ENCODE data around the gene COX19.

COX19 gene

DNA sequence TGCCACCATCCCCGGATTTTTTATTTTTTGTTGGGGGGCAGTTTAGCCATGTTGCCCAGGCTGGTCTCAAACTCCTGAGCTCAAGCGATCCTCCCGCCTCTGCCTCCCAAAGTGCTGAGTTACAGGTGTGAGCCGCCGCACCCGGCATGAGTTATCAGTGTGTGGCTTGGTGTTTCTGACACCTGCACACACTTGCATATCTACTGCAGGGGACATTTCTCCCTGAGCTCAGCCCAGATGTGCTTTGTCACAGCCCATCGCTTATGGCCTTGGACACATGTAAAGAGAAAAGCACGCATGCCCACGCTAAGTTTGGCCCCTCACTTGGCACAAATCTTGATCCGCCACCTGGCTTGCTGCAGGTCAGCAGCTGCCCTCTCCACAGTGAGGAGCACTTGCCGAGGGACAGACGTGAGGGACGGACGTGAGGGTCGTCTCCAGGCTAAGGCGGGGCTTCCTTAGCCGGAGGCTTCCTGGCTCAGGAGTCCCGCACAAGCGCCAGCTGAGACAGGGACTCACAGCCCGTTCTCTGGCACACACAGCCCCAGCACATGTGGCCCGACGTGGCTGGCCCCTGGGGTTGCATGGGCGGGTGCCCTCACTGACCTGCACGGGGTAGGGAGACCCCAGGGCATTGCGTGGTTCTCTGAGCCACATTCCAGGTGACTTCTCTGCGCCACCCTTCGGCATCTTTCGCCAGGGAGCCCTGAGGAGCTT, 19.4 kb upstream of the COX19 start:
- H3K4me1 Mint-ChIP-seq, result peaks cover 7% of the 10 kb centered on the region
- peaks cover 2% of the 10 kb centered on the region for H3K36me3 Mint-ChIP-seq (ENCODE audit: insufficient read depth)
- ATAC-seq (replicated peaks; ENCODE audit: extremely low read depth, poor library complexity, severe bottlenecking) (no peak), DNase-seq (ENCODE audit: low spot score in 2 of 2) (no peak)
- no peak overlapping the region for H3K4me3 Mint-ChIP-seq
- no peaks in the 10 kb centered on the region for H3K9me3 Mint-ChIP-seq
- no peaks in the 10 kb centered on the region for H3K27me3 Mint-ChIP-seq
- no peak overlapping the region for H3K27ac Mint-ChIP-seq (ENCODE audit: low read depth)

- Mint-ChIP-seq H3K9me3 (no peaks in the 10 kb centered on the region), H3K36me3 (ENCODE audit: insufficient read depth) (no peaks in the 10 kb centered on the region), H3K27ac (ENCODE audit: low read depth) (no peak overlapping the region), H3K27me3 (no peaks in the 10 kb centered on the region), H3K4me3 (no peak overlapping the region), H3K4me1 (peaks cover 7% of the 10 kb centered on the region)
- peak; percentile 81 to 83 for DNase-seq (ENCODE audit: low spot score in 2 of 2)
- ATAC-seq (replicated peaks; ENCODE audit: extremely low read depth, poor library complexity, severe bottlenecking), result peak; percentile 99
These were observed 17.6 kb upstream of the COX19 start for GRCh38 chr7:992709-993607.

DNA sequence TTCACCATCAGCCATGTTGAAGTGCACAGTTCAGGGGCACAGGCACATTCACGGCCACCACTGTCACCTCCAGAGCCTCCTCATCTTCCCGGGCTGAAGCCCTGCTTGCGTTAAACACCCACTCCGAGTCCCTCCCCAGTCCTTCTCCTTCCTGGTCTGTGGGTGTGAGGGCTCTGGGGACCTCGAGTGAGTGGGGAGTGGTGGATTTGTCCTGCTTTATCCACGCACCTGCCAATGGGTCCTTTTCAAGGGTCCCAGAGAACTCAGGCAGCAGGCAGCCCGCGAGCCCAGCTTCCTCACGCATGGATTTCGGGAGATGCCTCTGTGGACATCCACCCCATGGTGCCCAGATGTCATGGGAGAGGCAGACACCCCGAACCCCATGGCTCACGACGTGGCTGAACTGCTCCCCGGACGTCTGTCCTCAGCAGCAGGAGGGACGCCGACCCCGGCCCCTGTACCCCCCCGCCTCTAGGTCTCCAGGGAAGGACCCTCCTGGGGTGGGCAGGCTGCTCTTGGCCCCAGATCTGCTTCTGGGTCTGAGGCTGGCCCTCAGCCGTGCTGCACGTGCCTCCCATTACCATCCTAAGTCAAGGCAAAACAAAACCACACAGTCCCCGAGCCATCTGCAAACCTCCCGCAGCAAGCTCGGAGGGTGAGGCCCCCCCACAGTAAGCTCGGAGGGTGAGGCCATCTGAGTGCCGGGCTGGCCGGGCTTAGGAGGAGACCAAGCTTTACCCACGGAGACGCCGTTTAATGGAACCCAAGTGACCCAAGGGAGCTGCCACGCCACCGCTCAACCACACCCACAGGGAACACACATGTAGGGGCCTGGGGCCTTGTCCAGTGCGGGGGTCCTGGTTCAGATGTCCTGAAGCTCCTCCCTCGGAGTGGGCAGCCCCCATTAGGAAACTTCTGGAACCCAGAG, 16.6 kb upstream of the COX19 start:
- Mint-ChIP-seq H3K27ac (ENCODE audit: low read depth) (no peak overlapping the region), H3K9me3 (no peaks in the 10 kb centered on the region), H3K36me3 (ENCODE audit: insufficient read depth) (no peaks in the 10 kb centered on the region), H3K27me3 (no peaks in the 10 kb centered on the region), H3K4me3 (no peak overlapping the region), H3K4me1 (peaks cover 7% of the 10 kb centered on the region)
- DNase-seq (ENCODE audit: low spot score in 2 of 2), result no peak
- no peak for ATAC-seq (replicated peaks; ENCODE audit: extremely low read depth, poor library complexity, severe bottlenecking)

DNA sequence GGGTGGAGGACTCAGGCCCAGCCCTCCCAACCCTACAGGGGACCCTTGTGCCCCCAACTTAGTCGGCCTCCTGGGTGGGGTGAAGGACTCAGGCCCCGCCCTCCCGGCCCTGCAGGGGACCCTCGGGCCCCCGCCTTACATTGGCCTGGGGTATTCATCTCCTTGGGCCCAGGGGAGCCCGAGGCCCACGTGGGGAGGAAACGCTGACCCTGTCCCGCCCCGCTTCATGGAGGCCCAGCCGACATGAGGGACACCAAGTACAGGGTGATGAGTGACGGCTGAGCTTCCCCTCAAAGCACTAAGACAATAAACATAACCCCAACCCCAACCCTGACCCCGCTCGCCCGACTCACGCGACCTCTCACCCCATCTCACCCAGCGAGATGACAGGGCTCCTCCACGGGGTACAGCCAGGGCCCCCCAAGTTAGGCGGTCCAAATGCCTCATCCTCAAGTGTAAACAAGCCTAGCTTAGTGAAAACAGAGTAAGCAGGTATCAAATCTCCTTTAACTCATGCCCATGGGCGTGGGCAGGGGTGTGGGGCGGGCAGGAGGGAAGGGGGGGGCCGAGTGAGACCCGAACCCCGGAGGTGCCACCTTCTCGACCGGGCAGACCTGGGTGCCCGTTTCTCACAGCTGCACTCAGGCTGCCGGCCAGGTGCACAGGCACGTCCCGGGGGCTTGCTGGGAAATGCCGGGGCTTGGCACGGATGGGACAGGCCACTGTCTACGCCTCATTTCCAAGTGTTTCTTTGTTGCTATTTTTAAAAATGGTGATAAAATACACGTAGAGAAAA, 15.8 kb upstream of the COX19 start:
- peaks cover 7% of the 10 kb centered on the region for H3K4me1 Mint-ChIP-seq
- H3K36me3 Mint-ChIP-seq (ENCODE audit: insufficient read depth), result no peaks in the 10 kb centered on the region
- H3K27ac Mint-ChIP-seq (ENCODE audit: low read depth), result no peak overlapping the region
- ATAC-seq (replicated peaks; ENCODE audit: extremely low read depth, poor library complexity, severe bottlenecking) (no peak), DNase-seq (ENCODE audit: low spot score in 2 of 2) (no peak)
- H3K9me3 Mint-ChIP-seq, result no peaks in the 10 kb centered on the region
- H3K4me3 Mint-ChIP-seq, result no peak overlapping the region
- peaks cover 5% of the 10 kb centered on the region for H3K27me3 Mint-ChIP-seq

DNA sequence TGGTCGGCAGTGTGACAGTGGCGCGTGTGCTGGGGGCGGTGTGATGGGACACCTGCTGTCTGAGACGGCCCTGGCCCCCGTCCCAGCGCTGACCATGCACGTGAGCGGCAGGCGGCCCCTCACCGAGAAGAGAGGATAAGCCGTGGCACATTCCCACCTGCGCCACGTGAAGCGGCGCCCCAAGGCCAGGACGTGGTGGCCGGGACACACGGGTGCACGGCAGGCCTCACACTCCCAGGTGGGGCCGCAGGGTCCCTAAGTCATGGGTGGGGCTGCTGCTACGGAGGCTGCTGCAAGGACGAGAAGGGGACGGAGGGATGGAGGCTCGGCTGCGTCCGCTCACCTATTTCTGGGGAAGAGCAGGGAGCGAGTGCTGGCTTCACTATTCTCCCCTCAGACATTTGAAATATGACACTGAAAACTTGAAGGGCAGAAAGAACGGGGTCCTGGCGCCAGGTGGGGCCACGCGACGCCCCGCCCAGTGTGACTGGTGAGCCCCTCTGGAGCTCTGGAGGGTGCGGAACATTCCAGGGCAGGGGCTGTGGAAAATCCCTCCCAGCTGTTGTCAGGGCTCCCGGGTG, 15.1 kb upstream of the COX19 start:
- Mint-ChIP-seq H3K4me1 (peaks cover 7% of the 10 kb centered on the region), H3K36me3 (ENCODE audit: insufficient read depth) (no peaks in the 10 kb centered on the region), H3K27ac (ENCODE audit: low read depth) (no peak overlapping the region), H3K9me3 (no peaks in the 10 kb centered on the region), H3K27me3 (peaks cover 12% of the 10 kb centered on the region), H3K4me3 (no peak overlapping the region)
- no peak for DNase-seq (ENCODE audit: low spot score in 2 of 2)
- ATAC-seq (replicated peaks; ENCODE audit: extremely low read depth, poor library complexity, severe bottlenecking), result no peak

DNA sequence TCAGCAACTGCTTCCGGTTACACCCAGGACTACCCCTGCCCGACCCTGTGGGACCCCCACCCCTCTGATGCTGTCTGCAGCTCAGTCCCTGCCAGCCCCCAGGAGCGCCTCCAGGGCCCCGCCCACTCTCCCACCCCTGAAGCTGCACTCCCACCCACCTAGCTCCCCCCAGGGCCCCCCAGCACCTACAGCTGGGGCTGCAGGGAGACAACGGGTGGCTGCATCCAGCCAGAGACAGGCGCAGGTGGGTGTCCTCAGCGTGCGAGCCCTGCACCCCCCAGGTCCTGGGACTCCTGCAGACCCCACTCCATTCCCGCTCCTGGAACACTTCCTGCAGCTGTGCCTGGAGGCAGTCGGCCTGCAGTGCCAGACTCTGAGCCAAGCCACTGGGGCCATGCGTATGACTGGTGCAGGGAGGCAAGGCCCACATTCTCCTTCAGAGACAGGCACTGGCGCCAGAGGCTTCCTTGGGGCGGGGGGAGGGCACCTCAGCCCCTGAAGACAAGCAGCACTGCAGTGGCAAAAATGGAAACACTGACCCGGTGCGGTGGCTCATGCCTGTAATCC, 13.7 kb upstream of the COX19 start:
- ATAC-seq (replicated peaks; ENCODE audit: extremely low read depth, poor library complexity, severe bottlenecking), result no peak
- Mint-ChIP-seq H3K4me3 (no peak overlapping the region), H3K9me3 (no peaks in the 10 kb centered on the region), H3K27ac (ENCODE audit: low read depth) (peak overlapping the region; percentile 78), H3K36me3 (ENCODE audit: insufficient read depth) (no peaks in the 10 kb centered on the region), H3K4me1 (peaks cover 7% of the 10 kb centered on the region), H3K27me3 (peaks cover 15% of the 10 kb centered on the region)
- DNase-seq (ENCODE audit: low spot score in 2 of 2), result no peak

DNA sequence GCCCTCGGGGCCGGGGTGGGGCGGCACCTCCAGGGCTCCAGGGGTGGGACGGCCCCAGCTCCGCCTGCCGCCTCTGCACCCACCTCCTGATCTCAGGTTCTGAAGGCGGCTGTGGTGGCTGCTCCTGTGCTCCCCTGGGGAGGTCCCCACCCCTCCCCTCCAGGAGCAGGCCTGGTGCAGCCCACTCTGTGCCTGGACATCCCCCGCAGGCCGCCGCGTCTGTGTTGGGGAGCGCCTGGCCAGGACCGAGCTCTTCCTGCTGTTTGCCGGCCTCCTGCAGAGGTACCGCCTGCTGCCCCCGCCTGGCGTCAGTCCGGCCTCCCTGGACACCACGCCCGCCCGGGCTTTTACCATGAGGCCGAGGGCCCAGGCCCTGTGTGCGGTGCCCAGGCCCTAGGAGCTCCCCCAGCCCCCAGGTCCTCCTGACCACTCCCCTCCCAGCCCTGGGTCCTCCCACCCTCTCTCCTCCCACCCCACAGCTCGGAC, 13.1 kb upstream of the COX19 start:
- H3K4me1 Mint-ChIP-seq, result peaks cover 7% of the 10 kb centered on the region
- no peaks in the 10 kb centered on the region for H3K9me3 Mint-ChIP-seq
- H3K4me3 Mint-ChIP-seq, result no peak overlapping the region
- DNase-seq (ENCODE audit: low spot score in 2 of 2) (no peak), ATAC-seq (replicated peaks; ENCODE audit: extremely low read depth, poor library complexity, severe bottlenecking) (no peak)
- H3K36me3 Mint-ChIP-seq (ENCODE audit: insufficient read depth), result no peaks in the 10 kb centered on the region
- H3K27ac Mint-ChIP-seq (ENCODE audit: low read depth), result no peak overlapping the region
- peaks cover 15% of the 10 kb centered on the region for H3K27me3 Mint-ChIP-seq

GRCh38 chr7:987909-988308, 12.6 kb upstream of the COX19 start:
- Mint-ChIP-seq H3K36me3 (ENCODE audit: insufficient read depth) (no peaks in the 10 kb centered on the region), H3K27me3 (peaks cover 15% of the 10 kb centered on the region), H3K27ac (ENCODE audit: low read depth) (no peak overlapping the region), H3K4me3 (no peak overlapping the region), H3K9me3 (no peaks in the 10 kb centered on the region), H3K4me1 (peaks cover 1% of the 10 kb centered on the region)
- no peak for ATAC-seq (replicated peaks; ENCODE audit: extremely low read depth, poor library complexity, severe bottlenecking)
- DNase-seq (ENCODE audit: low spot score in 2 of 2), result no peak

DNA sequence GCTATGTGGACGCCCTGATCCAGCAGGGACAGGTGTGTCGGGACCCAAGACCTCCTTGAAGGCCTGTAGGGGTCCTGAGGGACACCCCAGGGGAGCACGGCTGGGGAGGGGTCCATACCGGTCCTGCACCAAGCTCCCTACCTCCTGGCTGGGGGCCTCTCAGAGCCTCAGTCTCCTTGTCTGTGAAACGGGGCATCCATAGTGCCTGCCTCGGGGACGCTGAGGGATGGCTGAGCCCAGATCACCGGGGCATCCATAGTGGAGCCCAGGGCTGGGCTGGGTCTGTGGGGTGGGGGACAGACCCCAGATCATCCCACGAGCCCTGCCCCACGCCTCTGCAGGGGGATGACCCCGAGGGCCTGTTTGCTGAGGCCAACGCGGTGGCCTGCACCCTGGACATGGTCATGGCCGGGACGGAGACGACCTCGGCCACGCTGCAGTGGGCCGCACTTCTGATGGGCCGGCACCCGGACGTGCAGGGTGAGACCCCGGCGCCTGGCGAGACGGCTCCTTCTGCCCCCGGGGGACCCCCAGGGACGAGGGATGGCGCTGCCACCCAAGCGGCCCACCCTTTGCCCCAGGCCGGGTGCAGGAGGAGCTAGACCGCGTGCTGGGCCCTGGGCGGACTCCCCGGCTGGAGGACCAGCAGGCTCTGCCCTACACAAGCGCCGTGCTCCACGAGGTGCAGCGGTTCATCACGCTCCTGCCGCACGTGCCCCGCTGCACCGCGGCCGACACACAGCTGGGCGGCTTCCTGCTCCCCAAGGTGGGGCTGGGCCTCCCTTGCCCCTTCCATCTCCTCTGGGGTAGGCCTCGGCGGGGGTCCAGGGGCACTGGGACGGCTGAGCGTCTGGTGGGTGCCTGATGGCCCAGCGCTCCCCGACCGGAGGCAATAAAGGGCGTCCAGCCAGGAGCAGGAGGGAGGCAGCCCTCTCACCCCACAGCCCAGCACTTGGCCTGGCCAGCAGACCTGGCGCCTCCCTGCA, 11.7 kb upstream of the COX19 start:
- H3K27ac Mint-ChIP-seq (ENCODE audit: low read depth), result no peak overlapping the region
- ATAC-seq (replicated peaks; ENCODE audit: extremely low read depth, poor library complexity, severe bottlenecking) (no peak), DNase-seq (ENCODE audit: low spot score in 2 of 2) (no peak)
- peaks cover 15% of the 10 kb centered on the region for H3K27me3 Mint-ChIP-seq
- no peak overlapping the region for H3K4me3 Mint-ChIP-seq
- H3K36me3 Mint-ChIP-seq (ENCODE audit: insufficient read depth), result no peaks in the 10 kb centered on the region
- H3K4me1 Mint-ChIP-seq, result no peaks in the 10 kb centered on the region
- H3K9me3 Mint-ChIP-seq, result no peaks in the 10 kb centered on the region

- Mint-ChIP-seq H3K27me3 (peaks cover 15% of the 10 kb centered on the region), H3K4me3 (no peak overlapping the region), H3K9me3 (no peaks in the 10 kb centered on the region), H3K27ac (ENCODE audit: low read depth) (no peak overlapping the region), H3K36me3 (ENCODE audit: insufficient read depth) (no peaks in the 10 kb centered on the region), H3K4me1 (no peaks in the 10 kb centered on the region)
- no peak for DNase-seq (ENCODE audit: low spot score in 2 of 2)
- ATAC-seq (replicated peaks; ENCODE audit: extremely low read depth, poor library complexity, severe bottlenecking), result no peak
These were observed 10.8 kb upstream of the COX19 start for GRCh38 chr7:985915-986741.

Data from central memory CD8-positive, alpha-beta T cell (primary cell).